Retinal pigment epithelial cell (primary cell): ENCODE data around the gene SARNP.
"Not testable (repeated sequence)": the region's sequence is repeated elsewhere in the genome, so short reads cannot be mapped to it uniquely, and the experiment has no call there.

Experiments
- DNase-seq: peaks from one replicate; pipeline ENCODE4 v3.0.0-alpha.2; 2010; ENCODE audit warnings: low read depth
- H3K4me3 ChIP-seq: 2 replicates; pipeline ENCODE4 v1.5.1; 2011; ENCODE audit warnings: mild to moderate bottlenecking, low read length, control low read depth, moderate library complexity
- TF ChIP-seq, protein P1 (sequence below): conservative IDR thresholded peaks from 2 replicates; pipeline ENCODE4 v1.5.1; 2011; ENCODE audit warnings: low read depth, low read length, control low read depth, inconsistent platforms

The SARNP gene

DNA sequence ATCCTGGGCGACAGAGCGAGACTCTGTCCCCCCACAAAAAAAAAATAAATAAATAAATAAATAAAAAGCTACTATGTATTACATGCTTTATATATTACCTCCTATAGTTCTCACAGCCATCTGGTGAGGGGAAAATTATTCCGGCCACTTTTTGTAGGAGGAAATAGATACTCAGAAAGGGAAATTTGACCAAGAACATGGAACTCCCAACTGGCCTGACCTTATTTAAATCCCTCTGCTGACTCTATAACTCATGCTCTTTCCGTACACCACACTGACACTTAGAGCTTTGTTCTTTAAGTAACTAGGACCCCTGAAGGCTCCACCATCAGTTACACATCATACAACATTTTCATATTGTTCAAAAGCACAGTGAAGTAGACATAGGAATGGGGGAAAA lies 27.4 kb upstream of the SARNP start:
- TF ChIP-seq, protein P1, sequence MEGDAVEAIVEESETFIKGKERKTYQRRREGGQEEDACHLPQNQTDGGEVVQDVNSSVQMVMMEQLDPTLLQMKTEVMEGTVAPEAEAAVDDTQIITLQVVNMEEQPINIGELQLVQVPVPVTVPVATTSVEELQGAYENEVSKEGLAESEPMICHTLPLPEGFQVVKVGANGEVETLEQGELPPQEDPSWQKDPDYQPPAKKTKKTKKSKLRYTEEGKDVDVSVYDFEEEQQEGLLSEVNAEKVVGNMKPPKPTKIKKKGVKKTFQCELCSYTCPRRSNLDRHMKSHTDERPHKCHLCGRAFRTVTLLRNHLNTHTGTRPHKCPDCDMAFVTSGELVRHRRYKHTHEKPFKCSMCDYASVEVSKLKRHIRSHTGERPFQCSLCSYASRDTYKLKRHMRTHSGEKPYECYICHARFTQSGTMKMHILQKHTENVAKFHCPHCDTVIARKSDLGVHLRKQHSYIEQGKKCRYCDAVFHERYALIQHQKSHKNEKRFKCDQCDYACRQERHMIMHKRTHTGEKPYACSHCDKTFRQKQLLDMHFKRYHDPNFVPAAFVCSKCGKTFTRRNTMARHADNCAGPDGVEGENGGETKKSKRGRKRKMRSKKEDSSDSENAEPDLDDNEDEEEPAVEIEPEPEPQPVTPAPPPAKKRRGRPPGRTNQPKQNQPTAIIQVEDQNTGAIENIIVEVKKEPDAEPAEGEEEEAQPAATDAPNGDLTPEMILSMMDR = no peak
- H3K4me3 ChIP-seq = no peak overlapping the region
- DNase-seq = no peak

DNA sequence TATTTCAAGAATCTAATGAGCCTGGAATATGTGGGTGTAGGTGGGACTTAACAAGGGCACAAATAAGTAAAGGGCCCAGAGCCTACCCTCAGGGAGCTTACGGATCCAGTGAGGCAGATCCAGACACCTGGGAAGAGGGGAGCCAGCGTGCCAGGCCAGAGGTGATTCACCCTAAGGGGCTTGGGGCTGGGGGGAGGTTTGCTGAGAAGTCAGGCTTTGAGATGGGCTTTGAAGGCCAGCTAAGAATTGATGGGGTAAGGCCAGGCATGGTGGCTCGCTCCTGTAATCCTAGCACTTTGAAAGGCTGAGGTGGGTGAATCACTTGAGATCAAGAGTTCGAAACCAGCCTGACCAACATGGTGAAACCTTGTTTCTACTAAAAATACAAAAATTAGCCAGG lies 25.9 kb upstream of the SARNP start:
- no peak for DNase-seq
- TF ChIP-seq, protein P1 = no peak
- H3K4me3 ChIP-seq = no peak overlapping the region

DNA sequence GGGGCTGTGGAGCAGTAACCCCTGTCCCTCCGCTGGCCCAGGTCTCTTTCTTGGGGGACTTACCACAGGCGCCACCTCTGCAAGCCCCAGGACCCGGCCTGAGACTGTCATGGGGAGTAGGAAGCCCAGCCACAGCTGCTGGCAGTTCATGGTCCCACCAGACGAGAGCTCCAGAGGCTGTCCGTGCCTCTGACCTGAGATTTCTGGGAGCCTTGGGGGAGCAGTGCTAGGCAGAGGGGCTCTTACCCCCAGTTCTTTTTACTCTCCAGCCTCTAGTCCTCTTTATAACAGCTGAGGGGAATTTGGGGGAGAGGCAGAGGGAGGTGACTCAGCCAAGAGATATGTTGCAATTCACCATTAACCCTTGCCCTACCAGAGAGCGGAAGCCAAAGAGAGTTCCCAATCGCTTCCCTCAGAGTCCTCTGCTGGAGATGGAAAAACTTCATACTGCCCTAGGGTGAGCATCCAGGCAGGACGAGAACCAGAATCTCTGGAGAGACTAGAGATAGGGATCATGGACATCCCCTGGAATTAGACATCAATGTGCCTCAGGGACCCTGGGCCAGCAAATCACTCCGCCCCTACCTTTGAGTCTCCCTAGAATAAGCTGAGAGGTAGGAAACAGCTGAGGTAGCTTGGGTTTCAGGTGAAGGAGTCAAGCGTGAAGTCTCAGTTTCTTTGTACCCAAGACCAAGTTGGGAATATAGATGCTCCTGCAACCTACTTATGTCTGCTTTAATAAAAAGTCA lies 25.3 kb upstream of the SARNP start, which contains the start of gene MMP19:
MMP19 (minus strand) TSS at position 256 of the 749 bp plus-strand sequence; CDS start at position 150, 106 bp downstream.
- DNase-seq = no peak
- H3K4me3 ChIP-seq = no peak within 1 kb of the TSS
- TF ChIP-seq, protein P1 = no peak

DNA sequence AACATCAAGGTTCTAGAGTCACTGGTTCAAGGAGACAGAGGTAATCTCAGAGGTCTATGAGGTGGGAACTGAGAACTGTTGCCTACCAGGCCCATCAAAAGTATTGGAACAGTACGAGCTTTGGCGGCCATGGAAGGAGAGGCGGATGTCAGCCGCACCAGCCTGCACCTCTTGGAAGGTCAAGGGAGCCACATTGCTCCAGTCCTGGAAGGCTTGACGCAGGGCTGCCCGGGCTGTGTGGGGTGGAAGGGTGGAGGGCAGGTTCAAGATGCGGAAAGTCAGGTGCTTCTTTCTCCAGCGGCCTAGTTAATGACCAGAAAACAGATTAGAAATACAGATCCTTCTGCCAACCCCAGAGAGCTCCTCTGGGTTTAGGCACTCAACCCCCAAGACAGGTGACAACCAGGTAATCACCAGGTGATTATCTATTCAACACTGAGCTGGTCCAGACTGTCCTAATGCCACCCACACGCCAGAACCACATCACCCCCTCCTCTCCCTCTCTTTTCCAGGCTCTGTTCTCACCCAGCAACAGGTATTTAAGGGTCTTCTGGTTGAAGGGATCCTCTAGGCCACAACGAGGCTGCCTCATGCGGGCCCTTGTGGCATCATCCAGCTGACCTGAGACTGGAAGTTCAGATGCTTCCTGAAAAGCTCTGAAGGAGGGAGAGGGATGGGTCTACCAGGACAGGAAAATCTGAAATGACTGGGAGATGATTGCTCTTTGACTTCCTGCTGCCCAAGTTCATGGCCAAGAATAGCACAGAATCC lies 23.2 kb upstream of the SARNP start:
- DNase-seq = no peak
- H3K4me3 ChIP-seq = no peak overlapping the region
- TF ChIP-seq, protein P1 = no peak

DNA sequence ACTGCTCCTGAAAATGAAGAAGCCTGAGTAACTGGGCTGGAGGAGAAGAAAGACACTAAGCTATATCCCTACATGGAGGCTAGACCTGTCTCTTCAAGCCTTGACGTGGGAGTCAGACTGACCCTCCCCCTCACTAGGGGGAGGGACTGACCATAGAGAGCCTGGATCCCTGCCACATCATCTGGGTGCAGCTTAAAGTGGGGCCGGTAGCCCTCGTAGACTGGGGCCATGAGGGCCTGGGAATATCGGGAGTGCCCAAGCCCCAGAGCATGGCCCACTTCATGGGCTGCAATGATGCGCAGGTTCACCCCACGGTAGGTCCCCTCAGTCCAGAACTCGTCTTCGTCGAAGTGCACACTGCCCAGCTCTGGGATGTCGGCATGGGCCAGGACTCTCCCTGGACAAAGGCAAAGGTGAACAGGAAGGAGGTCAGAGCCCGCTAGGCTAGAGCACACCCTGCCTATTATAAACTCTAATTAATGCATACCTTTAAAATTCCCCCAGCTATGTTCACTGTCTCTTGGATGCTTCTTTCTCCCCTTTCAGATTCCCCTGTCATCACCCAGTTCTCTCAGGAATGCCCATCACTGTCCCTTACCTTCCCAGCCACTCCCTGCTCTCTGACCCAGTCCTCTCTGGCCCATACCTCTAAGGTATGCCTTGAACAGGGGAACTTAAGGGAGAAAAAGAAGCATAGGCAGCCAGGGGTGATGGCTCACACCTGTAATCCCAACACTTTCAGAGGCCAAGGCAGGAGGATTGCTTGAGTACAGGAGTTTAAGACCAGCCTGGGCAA lies 22.0 kb upstream of the SARNP start:
- no peak for DNase-seq
- no peak overlapping the region for H3K4me3 ChIP-seq
- TF ChIP-seq, protein P1 = no peak

DNA sequence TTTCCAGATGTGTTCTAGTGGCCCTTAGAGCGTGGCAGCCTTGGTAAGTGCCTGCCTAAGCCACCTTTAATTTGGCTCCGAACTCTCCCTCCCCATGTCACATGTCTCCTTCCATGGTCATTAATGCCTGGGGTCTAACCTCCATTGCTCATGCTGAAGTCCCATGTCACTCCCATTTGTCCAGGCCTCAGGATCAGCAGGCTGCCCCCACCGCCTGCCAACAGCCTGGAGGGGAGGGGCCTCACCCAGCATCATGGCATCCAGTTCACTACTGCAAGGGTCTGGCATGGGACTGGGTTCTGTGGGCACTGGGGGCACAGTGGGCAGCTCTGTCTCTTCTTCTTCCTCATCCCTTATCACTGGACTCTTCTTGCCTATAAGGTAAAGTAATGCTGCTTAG lies 20.8 kb upstream of the SARNP start:
- H3K4me3 ChIP-seq = no peak overlapping the region
- TF ChIP-seq, protein P1 = no peak
- DNase-seq = no peak

DNA sequence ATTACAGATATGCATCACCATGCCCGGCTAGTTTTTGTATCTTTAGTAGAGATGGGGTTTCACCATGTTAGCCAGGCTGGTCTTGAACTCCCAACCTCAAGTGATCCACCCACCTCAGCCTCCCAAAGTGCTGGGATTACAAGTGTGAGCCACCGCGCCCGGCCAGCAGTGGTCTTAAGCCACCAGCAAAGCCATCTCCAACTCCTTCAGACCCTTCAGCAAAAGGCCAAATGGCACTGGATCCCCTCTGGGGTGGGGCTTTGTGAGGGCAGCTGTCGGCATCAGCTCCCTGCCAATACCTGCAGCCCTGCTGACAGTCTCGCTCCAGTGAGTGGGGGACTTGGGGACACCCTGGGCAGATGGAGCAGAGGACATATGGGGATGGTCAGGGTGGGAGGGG lies 16.9 kb upstream of the SARNP start:
- not testable (repeated sequence) for DNase-seq, H3K4me3 ChIP-seq
